ENCODE measurements around the gene EML5.

DNA sequence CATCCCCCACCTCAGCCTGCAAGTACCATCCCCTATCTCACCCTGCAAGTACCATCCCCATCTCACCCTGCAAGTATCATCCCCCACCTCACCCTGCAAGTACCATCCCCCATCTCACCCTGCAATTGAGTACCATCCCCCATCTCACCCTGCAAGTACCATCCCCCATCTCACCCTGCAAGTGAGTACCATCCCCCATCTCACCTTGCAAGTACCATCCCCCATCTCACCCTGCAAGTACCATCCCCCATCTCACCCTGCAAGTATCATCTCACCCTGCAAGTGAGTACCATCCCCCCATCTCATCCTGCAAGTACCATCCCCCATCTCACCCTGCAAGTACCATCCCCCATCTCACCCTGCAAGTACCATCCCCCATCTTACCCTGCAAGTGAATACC, 184.9 kb downstream of the EML5 start:
- TF ChIP-seq FOXK1 (CRISPR knock-in tag; IDR thresholded peaks at IDR 0.05) (no peak), ZNF121 (CRISPR knock-in tag; IDR thresholded peaks at IDR 0.05) (no peak), JUN (CRISPR knock-in tag; IDR thresholded peaks at IDR 0.05) (no peak), NFE2L1 (CRISPR knock-in tag; IDR thresholded peaks at IDR 0.05) (no peak), ETV6 (CRISPR knock-in tag; IDR thresholded peaks at IDR 0.05) (no peak), SP1 (CRISPR knock-in tag; conservative IDR thresholded peaks at IDR 0.05) (no peak), RELA (CRISPR knock-in tag; IDR thresholded peaks at IDR 0.05; ENCODE audit: borderline replicate concordance) (no peak)
- TF ChIP-seq, protein P1, sequence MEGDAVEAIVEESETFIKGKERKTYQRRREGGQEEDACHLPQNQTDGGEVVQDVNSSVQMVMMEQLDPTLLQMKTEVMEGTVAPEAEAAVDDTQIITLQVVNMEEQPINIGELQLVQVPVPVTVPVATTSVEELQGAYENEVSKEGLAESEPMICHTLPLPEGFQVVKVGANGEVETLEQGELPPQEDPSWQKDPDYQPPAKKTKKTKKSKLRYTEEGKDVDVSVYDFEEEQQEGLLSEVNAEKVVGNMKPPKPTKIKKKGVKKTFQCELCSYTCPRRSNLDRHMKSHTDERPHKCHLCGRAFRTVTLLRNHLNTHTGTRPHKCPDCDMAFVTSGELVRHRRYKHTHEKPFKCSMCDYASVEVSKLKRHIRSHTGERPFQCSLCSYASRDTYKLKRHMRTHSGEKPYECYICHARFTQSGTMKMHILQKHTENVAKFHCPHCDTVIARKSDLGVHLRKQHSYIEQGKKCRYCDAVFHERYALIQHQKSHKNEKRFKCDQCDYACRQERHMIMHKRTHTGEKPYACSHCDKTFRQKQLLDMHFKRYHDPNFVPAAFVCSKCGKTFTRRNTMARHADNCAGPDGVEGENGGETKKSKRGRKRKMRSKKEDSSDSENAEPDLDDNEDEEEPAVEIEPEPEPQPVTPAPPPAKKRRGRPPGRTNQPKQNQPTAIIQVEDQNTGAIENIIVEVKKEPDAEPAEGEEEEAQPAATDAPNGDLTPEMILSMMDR (IDR thresholded peaks at IDR 0.05): no peak
- TF ChIP-seq, protein P2, sequence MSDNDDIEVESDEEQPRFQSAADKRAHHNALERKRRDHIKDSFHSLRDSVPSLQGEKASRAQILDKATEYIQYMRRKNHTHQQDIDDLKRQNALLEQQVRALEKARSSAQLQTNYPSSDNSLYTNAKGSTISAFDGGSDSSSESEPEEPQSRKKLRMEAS (CRISPR knock-in tag; IDR thresholded peaks at IDR 0.05): no peak
- TF ChIP-seq, protein P3, sequence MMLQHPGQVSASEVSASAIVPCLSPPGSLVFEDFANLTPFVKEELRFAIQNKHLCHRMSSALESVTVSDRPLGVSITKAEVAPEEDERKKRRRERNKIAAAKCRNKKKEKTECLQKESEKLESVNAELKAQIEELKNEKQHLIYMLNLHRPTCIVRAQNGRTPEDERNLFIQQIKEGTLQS (CRISPR knock-in tag; conservative IDR thresholded peaks at IDR 0.05): no peak
